ENCODE measurements around the gene DLEU7.

DLEU7 gene

GRCh38 chr13:50842251-50842989 is 1.1 kb downstream of the DLEU7 start:
- DNase-seq (ENCODE audit: low spot score), result no peak

GRCh38 chr13:50841786-50842185 is 1.7 kb downstream of the DLEU7 start:
- DNase-seq (ENCODE audit: low spot score), result no peak

GRCh38 chr13:50840284-50840683 is 3.2 kb downstream of the DLEU7 start:
- no peak for DNase-seq (ENCODE audit: low spot score)

- no peak for DNase-seq (ENCODE audit: low spot score)
Observed at GRCh38 chr13:50839828-50840227, 3.7 kb downstream of the DLEU7 start.

GRCh38 chr13:50838701-50839100 is 4.8 kb downstream of the DLEU7 start:
- no peak for DNase-seq (ENCODE audit: low spot score)

GRCh38 chr13:50838031-50838430 is 5.5 kb downstream of the DLEU7 start:
- no peak for DNase-seq (ENCODE audit: low spot score)

DNA sequence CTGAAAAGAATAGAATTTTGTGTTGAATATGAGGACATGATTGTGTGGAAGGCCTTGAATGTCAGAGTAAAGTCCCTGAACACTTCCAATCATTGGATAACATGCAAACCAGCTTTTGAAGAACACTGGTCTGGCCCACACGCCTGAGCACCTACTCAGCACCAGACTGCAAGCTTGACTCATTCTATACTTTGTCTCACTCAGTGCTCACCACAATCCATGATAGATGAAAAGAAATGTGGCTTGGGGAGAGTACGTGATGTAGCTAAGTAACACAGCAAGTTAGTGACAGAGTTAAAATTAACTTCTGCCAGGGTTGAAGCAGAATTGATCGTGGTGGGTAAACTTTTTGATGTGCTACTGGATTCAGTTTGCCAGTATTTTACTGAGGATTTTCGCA is 12.0 kb downstream of the DLEU7 start:
- DNase-seq (ENCODE audit: low spot score), result no peak

DNA sequence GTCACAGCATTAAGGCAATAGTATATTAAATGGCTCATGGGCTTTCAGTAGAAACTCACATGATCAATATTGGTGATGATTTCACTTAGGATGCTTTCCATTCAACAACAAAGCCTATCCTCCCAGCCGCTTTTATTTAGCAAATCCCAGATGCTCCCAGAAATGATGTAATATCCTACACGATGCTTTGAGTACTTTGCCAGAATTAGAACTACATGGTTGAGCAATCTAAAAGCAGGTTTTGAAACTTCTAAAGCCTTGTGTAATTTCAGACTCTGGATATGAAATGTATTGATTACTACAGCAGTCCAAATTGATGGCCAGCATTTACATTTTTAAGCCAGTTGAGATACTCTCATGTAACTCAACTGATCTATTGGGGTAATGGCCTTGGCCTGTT is 13.6 kb downstream of the DLEU7 start:
- DNase-seq (ENCODE audit: low spot score), result no peak

DNA sequence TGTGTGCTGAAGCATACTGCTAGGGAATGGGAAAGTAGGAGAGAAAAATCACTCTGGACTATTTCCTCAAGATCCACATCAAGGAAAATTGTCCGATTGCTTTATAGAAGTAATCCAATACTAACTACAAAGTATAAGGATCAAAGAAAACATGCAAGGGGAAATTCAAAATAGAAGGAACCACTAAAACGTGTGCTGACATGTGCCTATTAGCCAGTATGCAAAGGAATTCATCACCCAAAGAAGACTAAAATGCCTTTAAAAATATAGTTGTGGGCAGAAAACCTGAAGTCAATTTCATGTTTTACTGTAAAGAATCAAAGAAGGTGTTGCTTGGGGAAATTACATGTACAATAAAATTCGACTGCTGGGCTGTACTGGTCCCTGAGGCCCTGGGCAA is 14.3 kb downstream of the DLEU7 start:
- no peak for DNase-seq (ENCODE audit: low spot score)

DNA sequence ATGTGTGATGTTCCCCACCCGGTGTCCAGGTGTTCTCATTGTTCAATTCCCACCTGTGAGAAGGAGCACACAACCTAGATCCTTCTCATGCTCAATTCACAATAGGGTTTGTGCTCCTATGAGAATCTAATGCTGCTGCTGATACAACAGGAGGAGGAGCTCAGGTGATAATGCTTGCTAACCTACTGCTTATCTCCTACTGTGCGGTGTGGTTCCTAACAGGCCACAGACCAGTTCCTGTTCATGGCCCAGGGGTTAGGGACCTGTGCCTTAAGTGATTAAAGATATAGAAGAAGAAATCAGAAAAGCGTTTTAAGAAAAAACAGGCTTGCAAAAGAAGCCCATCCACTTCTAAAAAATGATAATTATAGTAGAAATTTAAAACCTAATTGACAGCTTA is 17.5 kb downstream of the DLEU7 start:
- DNase-seq (ENCODE audit: low spot score), result no peak

DNA sequence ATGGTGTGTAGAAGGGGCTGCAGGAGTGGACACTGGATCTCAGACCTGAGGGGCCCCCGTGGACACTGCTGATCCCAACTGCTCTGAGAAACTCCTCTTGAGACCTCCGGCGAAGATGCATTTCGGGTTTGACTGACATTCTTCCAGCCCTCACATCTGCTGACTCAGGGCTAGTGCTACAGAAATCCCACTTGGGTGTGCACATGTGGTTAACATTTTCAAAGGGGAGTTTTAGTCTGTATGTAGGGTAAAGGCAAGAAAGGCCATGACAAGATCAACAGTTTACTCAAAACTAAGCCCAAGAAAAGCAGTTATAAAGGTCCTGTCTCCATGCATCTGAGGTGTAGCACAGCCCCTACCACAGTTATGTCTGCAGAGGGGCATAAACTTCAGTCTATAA is 31.2 kb downstream of the DLEU7 start:
- no peak for DNase-seq (ENCODE audit: low spot score)

DNA sequence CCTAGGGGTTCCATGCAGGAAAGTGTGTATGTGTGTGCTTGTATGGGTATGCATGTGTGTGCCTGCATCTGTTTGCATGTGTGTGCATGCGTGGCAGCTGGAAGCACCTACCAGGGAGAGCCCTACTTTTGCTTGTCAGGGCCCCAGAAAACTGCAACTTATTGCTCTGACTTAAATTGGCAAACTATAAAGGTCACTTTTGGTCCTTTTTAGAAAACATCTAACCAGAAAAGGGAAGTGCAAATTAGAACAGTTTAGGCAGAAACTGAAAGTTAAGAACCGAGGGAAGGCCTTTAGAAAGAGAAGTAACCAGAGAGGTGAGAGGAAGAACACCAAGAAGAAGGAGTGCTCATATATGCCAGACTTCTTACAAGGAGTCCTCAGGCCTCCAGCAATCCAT is 32.5 kb downstream of the DLEU7 start:
- no peak for DNase-seq (ENCODE audit: low spot score)

- no peak for DNase-seq (ENCODE audit: low spot score)
Observed at GRCh38 chr13:50810468-50810867, 33.0 kb downstream of the DLEU7 start.

DNA sequence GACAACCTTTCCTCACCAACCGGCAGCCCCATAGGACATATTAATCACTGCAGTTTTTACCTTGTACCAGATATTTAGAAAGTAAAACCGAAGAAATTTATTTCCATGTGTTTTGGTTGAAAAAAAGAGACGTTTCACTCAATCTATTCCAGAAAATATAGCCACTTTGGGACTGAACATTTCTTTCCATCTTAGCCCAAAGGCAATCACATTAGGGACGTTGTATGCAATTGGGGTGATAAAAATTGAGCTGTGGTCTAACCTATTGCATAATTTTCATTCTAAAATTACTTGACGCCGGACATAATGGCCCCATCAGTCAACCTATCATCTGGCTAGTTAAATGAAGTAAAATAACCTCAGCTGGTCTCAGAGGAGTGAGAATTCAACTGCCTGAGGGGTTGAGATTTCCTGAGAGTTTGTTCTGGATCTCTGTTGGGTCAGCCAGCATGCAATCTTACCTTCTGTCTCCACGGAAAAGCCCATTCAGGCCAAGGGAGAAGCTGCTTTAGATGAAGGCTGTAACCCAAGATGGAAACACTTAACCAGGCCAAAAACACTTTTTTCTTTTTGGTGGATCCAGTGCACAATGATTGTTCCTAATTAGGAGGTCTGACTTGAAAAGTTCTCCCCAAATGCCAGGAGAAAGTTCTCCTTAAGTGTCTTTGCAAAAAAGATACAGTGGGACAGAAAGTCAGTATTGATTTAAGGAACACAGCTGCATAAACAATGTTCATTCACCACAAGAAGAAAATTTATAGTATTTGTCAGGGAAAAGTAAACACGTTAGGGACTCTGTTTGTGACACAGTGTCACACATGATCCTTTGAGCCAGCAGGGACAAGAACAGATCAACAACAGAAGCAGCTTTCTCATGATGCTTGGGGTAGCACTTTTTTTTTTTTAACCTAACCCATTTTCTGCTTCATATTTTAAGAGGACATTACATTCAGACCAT is 34.1 kb downstream of the DLEU7 start:
- no peak for DNase-seq (ENCODE audit: low spot score)

DNA sequence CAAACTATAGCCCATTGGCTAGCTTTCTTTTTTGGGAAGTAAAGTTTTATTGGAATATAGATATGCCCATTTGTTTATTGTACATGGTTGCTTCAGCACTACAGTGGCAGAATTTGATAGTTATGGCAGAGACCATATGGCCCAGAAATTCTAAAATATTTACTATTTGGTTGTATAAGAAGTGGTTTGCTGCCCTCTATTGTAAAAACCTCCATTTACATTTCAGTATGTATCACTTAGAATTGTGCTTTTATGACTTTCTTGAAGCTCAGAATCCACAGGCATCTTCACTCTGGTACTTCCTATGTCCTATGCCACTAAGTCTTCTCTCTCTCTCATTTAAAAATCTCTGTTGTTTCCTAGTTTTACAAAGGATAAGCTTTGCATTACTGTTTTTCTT is 37.7 kb downstream of the DLEU7 start:
- no peak for DNase-seq (ENCODE audit: low spot score)

DNA sequence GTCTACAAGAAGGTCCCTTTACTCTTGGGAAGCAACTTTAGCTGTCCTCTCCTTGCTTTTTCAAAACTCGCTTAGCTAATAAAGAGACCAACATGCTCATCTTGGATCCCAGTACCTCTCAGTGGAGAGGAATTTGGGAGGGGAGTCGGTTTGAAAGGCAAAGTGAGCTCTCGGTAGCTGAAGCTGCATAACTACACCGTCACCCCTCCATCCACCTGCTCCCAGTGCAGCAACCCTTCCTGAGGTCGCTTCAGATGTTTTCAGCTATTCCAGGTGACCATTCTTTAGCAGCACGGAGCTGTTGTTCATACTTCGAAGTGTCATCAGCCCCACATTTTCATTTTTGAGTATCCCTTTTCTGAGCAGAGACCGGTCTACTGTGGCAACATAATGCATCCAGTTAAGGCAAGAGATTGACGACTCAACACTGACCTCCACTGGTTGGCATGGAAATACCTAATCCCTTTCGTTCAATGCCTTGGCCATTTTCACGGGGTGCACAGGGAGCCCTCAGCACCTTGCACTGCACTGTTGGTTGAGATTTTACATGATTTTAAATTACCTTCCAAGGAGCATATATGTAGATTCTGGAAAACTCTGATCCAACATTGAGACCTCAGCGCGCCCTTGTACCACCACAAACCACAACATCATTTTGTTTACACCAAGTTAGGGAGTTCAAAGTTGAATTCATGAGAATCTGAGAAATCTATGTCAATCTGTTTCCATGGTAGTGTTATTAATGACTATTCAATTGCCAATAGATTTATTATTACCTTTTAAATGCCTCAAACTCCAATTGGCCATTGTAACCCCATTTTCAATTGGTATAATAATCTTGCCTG is 42.2 kb downstream of the DLEU7 start:
- peak; percentile 70 for DNase-seq (ENCODE audit: low spot score)

DNA sequence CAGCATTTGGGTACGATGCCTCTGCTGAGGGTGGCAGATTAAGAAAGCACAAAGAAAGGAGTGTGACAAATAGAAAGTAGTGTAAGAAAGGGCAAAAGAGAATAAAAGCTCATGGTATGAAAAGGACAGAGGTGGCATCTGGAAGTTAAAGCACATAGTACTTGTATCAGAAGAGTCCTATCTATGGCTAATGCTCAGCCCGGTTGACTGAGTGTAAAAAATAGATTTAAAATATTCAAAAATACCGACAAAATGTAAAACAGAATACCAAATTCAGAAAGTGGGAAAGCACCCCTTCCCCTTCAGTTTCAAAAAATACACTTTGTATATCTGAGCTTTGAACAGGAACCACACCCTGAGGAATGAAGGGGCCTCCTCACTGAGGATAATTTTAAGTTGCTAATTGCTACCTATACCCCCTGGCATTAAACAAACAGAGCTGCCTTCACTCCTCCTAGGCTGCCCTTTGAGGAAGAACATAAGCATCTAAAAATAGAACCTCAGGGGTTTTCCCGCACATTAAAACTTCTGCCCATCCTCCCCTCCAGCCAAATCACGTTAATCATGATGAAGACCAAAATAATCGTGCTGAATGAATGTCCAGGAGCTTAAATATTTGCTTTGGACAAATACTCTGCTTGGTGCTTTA is 43.3 kb downstream of the DLEU7 start:
- DNase-seq (ENCODE audit: low spot score), result no peak

DNA sequence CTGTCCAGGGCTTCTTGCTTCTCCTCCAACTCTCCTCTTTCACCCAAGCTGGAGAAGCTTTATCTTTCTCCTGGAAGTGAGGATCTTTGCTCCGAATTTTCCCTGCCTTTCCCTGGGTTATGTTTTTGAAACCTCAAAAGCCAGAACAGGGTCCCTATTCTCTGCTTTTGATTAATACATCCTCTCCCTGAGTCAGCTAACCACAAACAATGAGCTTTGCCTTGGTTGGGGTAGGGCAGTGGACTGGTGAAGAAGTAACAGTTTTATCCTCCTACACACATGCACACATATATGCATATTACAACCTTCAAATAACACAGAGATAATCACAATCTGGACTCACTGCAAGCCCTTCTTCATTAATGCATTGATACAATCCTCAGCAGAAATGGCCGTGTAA is 44.6 kb downstream of the DLEU7 start:
- peak; percentile 40 for DNase-seq (ENCODE audit: low spot score)

- no peak for DNase-seq (ENCODE audit: low spot score)
Observed at GRCh38 chr13:50797091-50797490, 46.4 kb downstream of the DLEU7 start.

DNA sequence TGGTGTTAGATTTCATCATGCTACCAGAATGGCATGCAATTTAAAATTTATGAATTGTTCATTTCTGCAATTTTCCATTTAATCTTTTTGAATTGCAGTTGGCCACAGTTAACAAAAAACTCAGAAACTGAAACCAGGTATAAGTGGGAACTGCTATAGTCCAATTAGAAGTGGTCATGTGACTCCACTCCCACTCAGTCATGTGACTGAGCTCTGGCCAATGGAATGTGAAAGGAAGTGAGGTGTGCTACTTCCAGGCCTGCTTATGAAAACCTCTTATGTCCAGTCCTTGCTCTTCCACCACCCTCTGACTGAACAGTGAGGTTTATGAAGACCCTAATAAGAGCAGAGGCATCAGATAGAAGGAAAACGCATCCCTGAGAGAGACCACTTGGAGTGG is 47.0 kb downstream of the DLEU7 start:
- no peak for DNase-seq (ENCODE audit: low spot score)

DNA sequence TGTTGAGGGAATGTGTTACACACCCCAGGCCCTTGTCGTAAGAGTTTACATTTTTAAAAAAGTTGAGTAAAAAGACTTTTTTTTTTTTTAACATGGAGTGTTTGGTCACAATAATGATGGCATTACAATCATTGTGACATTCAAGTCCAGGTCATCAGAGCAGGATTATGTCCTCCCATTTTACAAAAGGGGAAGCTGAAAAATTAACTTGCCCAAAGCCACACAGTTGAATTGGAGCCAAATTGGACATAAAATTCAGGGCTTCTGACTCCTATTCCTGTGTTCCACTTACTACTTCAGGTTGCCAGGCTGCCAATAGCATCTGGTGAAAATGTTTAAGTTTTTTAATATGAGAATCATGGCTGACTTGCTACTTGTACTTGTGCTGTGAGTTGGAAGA is 49.3 kb downstream of the DLEU7 start:
- no peak for DNase-seq (ENCODE audit: low spot score)

- no peak for DNase-seq (ENCODE audit: low spot score)
Observed at GRCh38 chr13:50793026-50793425, 50.5 kb downstream of the DLEU7 start.
